DND-41 (cell line): ENCODE data around the gene CEP112.

Experiments used
- ATAC-seq: fragments of 200-7000 bp; cut with Tn5 transposase; 3 replicates; pipeline ENCODE4 v1.9.1; 2021; ENCODE audit warnings: low read depth; ENCODE audit not compliant: insufficient read depth
- DNase-seq: peaks from one replicate; pipeline ENCODE4 v3.0.0-alpha.2; 2020
- H2AFZ ChIP-seq: 2 replicates; pipeline ENCODE4 v1.6.0; 2012; ENCODE audit warnings: low read depth, low read length
- H3K27ac ChIP-seq: 2 replicates; pipeline ENCODE4 v1.5.1; 2012; ENCODE audit warnings: low read length, inconsistent platforms
- H3K27me3 ChIP-seq: fragments of 200-600 bp; sonication (generic); 2 replicates; pipeline ENCODE4 v1.6.0; 2012; ENCODE audit warnings: low read length, mild to moderate bottlenecking, inconsistent platforms; ENCODE audit not compliant: insufficient read depth, poor library complexity
- H3K36me3 ChIP-seq: 2 replicates; pipeline ENCODE4 v1.5.1; 2012; ENCODE audit warnings: low read length, inconsistent platforms; ENCODE audit not compliant: insufficient read depth
- H3K4me1 ChIP-seq: 2 replicates; pipeline ENCODE4 v1.5.1; 2012; ENCODE audit warnings: mild to moderate bottlenecking, low read length; ENCODE audit not compliant: insufficient read depth
- H3K4me2 ChIP-seq: 2 replicates; pipeline ENCODE4 v1.6.0; 2012; ENCODE audit warnings: mild to moderate bottlenecking, moderate library complexity, low read length, inconsistent platforms; ENCODE audit not compliant: insufficient read depth
- H3K4me3 ChIP-seq, 2 experiments: fragments of 200-600 bp in 1 of 2; shearing (Covaris generic) in 1 of 2; 2 replicates each; pipeline ENCODE4 v1.5.1; 2012 to 2016; ENCODE audit warnings: inconsistent platforms in 2 of 2, low read length in 2 of 2, mild to moderate bottlenecking in 2 of 2, low read depth in 1 of 2, moderate library complexity in 1 of 2
- H3K79me2 ChIP-seq: 2 replicates; pipeline ENCODE4 v1.6.0; 2012; ENCODE audit warnings: low read length, inconsistent platforms; ENCODE audit not compliant: insufficient read depth
- H3K9ac ChIP-seq: 2 replicates; pipeline ENCODE4 v1.6.0; 2012; ENCODE audit warnings: low read depth, mild to moderate bottlenecking, inconsistent platforms, low read length, moderate library complexity
- H3K9me3 ChIP-seq: 2 replicates; pipeline ENCODE4 v1.5.1; 2012; ENCODE audit warnings: low read length, moderate library complexity, mild to moderate bottlenecking, inconsistent platforms; ENCODE audit not compliant: insufficient read depth, severe bottlenecking
- H4K20me1 ChIP-seq: 2 replicates; pipeline ENCODE4 v1.6.0; 2012; ENCODE audit warnings: low read length; ENCODE audit not compliant: insufficient read depth
- EZH2 ChIP-seq: IDR thresholded peaks from 3 replicates; pipeline ENCODE4 v1.6.1; 2012; ENCODE audit warnings: borderline replicate concordance, low read depth, mild to moderate bottlenecking, moderate library complexity, low read length, inconsistent platforms; ENCODE audit not compliant: severe bottlenecking
- TF ChIP-seq, protein P1 (sequence below): IDR thresholded peaks from 2 replicates; pipeline ENCODE4 v1.5.1; 2012; ENCODE audit warnings: borderline replicate concordance, low read length, moderate library complexity, mild to moderate bottlenecking; ENCODE audit not compliant: poor library complexity, severe bottlenecking; ENCODE audit errors: extremely low read depth

Gene CEP112

DNA sequence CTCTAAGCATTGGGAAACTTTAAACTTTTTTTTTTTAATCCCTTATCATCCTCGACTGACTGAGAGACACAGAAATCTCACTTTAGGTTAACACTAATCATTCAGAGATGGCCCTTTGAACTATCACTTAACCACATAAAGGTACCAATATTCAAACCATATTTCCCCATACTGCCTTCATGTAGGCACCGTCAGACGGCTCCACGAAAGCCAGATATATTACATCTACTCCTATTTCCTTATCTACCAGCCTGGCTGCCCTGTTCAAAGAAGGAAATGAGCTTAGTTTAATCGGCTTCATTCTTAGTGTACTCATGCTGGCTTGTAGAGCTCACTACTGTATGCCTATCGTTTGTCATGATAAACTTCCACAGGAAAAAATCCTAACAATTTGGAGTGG lies 270.9 kb downstream of the CEP112 start:
- no peak overlapping the region for H3K9ac ChIP-seq
- no peak overlapping the region for H3K4me3 ChIP-seq
- no peak overlapping the region for H3K27ac ChIP-seq
- TF ChIP-seq, protein P1, sequence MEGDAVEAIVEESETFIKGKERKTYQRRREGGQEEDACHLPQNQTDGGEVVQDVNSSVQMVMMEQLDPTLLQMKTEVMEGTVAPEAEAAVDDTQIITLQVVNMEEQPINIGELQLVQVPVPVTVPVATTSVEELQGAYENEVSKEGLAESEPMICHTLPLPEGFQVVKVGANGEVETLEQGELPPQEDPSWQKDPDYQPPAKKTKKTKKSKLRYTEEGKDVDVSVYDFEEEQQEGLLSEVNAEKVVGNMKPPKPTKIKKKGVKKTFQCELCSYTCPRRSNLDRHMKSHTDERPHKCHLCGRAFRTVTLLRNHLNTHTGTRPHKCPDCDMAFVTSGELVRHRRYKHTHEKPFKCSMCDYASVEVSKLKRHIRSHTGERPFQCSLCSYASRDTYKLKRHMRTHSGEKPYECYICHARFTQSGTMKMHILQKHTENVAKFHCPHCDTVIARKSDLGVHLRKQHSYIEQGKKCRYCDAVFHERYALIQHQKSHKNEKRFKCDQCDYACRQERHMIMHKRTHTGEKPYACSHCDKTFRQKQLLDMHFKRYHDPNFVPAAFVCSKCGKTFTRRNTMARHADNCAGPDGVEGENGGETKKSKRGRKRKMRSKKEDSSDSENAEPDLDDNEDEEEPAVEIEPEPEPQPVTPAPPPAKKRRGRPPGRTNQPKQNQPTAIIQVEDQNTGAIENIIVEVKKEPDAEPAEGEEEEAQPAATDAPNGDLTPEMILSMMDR: no peak
- TF ChIP-seq EZH2: no peak
- no peak for ATAC-seq
- DNase-seq: no peak
- H3K79me2 ChIP-seq: no peaks in the 10 kb centered on the region
- H4K20me1 ChIP-seq: no peaks in the 10 kb centered on the region
- H2AFZ ChIP-seq: no peak overlapping the region
- no peaks in the 10 kb centered on the region for H3K4me1 ChIP-seq
- no peaks in the 10 kb centered on the region for H3K27me3 ChIP-seq
- H3K36me3 ChIP-seq: no peaks in the 10 kb centered on the region
- H3K9me3 ChIP-seq: no peaks in the 10 kb centered on the region
- no peak overlapping the region for H3K4me2 ChIP-seq

DNA sequence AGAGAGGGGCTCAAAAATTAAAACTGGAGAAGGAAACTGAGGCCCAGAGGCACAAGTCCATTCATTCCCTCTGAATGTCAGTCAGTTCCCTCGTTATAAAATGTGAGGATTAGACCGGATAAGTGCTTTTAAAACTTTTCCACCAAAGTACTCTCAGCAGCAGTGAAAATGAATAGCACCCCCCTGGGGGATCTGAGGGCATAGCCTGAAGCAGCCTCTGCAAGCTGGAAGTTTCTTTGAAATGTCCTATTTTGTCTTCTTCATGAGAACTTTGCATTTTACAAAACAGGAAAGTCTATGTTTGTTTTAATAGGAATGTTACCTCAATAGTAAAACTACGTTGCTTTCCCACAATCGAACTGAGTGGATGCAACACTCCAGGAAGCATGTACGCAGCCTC lies 273.0 kb downstream of the CEP112 start:
- Histone ChIP-seq H3K9ac (no peak overlapping the region), H4K20me1 (no peaks in the 10 kb centered on the region), H2AFZ (no peak overlapping the region), H3K4me2 (no peak overlapping the region), H3K9me3 (no peaks in the 10 kb centered on the region), H3K36me3 (no peaks in the 10 kb centered on the region), H3K79me2 (no peaks in the 10 kb centered on the region), H3K4me1 (no peaks in the 10 kb centered on the region), H3K4me3 (no peak overlapping the region), H3K27me3 (no peaks in the 10 kb centered on the region), H3K27ac (no peak overlapping the region)
- ATAC-seq (no peak), DNase-seq (no peak)
- TF ChIP-seq, protein P1: no peak
- no peak for TF ChIP-seq EZH2

DNA sequence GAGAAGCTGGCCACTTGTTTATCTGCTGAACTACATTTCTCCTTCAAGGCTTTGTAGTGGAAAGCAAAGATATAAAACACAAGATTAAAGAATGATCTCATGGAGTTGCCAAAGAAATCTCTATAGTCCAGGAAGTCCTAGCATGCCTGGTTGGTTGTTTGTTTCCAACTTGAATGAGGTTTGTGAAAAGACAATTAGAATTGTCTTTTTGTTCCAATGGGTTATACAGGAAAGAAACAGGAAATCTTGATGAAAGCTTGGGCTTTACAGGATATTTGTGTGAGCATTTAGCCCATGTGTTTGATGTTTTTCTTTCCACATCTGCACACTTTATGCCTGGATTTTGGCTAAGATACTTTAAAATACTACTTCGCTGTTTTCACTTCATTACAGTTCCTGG lies 273.4 kb downstream of the CEP112 start:
- H2AFZ ChIP-seq: no peak overlapping the region
- no peaks in the 10 kb centered on the region for H4K20me1 ChIP-seq
- no peaks in the 10 kb centered on the region for H3K27me3 ChIP-seq
- H3K4me3 ChIP-seq: no peak overlapping the region
- DNase-seq (no peak), ATAC-seq (no peak)
- no peaks in the 10 kb centered on the region for H3K79me2 ChIP-seq
- H3K9ac ChIP-seq: no peak overlapping the region
- no peak overlapping the region for H3K27ac ChIP-seq
- no peak overlapping the region for H3K4me2 ChIP-seq
- no peaks in the 10 kb centered on the region for H3K4me1 ChIP-seq
- no peaks in the 10 kb centered on the region for H3K36me3 ChIP-seq
- H3K9me3 ChIP-seq: no peaks in the 10 kb centered on the region
- TF ChIP-seq EZH2: no peak
- TF ChIP-seq, protein P1: no peak

DNA sequence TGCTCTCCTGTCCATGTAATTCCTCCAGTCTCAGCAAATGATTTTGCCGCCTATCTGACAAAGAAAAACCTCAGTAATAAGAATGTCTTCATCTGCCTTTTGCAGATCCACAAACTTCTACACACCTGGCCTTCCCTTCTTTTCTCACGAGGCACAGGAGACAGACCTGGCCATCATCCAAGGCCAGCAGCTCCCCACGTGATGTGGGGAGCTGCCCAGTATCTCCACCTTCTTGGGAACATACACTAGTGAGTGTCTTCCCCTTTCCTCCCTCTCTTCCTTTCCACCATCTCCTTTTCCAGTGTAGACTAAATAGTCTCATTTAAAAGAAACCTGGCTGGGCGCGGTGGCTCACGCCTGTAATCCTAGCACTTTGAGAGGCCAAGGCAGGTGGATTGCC lies 274.4 kb downstream of the CEP112 start:
- Histone ChIP-seq H3K4me1 (no peaks in the 10 kb centered on the region), H3K4me2 (no peak overlapping the region), H3K9me3 (no peaks in the 10 kb centered on the region), H3K9ac (no peak overlapping the region), H3K27me3 (no peaks in the 10 kb centered on the region), H3K4me3 (no peak overlapping the region), H3K79me2 (no peaks in the 10 kb centered on the region), H3K27ac (no peak overlapping the region), H4K20me1 (no peaks in the 10 kb centered on the region), H3K36me3 (no peaks in the 10 kb centered on the region), H2AFZ (no peak overlapping the region)
- TF ChIP-seq, protein P1: no peak
- DNase-seq (no peak), ATAC-seq (no peak)
